GM12874 (cell line): Measurements from ENCODE around the gene FAM13A.

Experiments
- CTCF ChIP-seq: IDR thresholded peaks from 2 replicates; pipeline ENCODE4 v1.5.1; 2011; ENCODE audit warnings: low read depth, mild to moderate bottlenecking, control low read depth, low read length, moderate library complexity; ENCODE audit not compliant: insufficient read depth

Gene FAM13A

GRCh38 chr4:88828842-88829571 lies 228.0 kb downstream of the FAM13A start:
- TF ChIP-seq CTCF = no peak

GRCh38 chr4:88827442-88827841 lies 229.5 kb downstream of the FAM13A start:
- TF ChIP-seq CTCF = no peak

GRCh38 chr4:88826771-88827170 lies 230.2 kb downstream of the FAM13A start:
- no peak for TF ChIP-seq CTCF

- no peak for TF ChIP-seq CTCF
Measured at GRCh38 chr4:88825931-88826330, 231.1 kb downstream of the FAM13A start.

- no peak for TF ChIP-seq CTCF
Measured at GRCh38 chr4:88823058-88823919, 233.7 kb downstream of the FAM13A start.

- TF ChIP-seq CTCF = no peak
Measured at GRCh38 chr4:88822034-88822789, 234.8 kb downstream of the FAM13A start.

GRCh38 chr4:88821522-88821921 lies 235.5 kb downstream of the FAM13A start:
- no peak for TF ChIP-seq CTCF
